ENCODE measurements around the gene KHSRP. TPM values are rescaled to one million over a fixed set of nuclear protein-coding genes. Genes with fewer than 3 reads are reported as not detected.
"Not testable (repeated sequence)": the region's sequence is repeated elsewhere in the genome, so short reads cannot be mapped to it uniquely, and the experiment has no call there.

The KHSRP gene
- total RNA-seq, 2 donors from 2014 or later = 134 to 147 TPM

DNA sequence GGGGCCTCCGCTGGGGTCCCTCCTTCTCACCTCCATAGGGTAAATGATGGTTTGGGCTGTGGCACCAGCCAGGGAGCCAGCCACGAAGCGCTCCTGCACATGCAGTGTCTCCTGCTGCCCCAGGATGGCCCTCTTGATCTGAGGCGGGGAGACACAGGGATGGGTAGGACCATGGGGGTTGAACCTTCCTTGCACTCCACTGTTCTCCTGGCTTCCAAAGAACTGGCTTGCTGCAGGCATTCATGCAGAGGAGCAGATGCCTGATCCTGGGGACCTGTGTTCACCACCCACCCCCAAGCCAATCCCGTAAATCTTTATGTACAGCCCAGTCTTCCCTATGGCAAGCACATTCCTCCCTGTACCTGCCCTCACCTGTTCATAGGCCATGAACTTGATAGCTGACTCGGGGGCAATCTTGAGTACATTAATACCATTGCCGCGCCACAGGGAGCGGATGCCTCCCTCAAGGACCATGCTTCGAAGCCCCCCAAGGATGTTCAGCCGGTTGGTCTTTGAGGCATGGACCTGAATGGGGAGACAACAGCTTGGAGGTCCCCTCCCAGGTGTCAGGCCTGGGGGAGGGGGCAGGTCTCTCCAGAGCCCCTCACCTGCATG is 29.4 kb upstream of the KHSRP start:
- no peak for DNase-seq (ENCODE audit: low spot score)
- intact Hi-C loops (cut with DNase I) = no loop called here

DNA sequence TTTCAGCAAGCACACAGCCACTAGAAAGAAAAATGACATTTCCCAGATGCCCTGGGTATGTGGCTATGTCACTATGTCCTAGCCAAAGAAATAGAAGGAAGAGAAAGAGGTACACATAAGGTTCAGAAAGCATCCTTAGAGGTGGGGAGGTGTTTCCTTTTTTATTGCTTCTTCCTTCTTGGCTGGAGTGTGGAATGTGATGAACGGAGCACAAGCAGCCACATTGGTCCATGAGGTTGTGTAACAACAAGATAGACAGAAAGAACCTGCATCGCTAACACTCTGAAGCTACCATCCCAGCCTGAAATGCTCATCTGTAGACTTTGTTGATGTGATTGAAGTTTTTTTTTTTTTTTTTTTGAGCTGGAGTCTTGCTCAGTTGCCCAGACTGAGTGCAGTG is 28.3 kb upstream of the KHSRP start:
- intact Hi-C loops (cut with DNase I) = no loop called here
- DNase-seq (ENCODE audit: low spot score) = no peak

DNA sequence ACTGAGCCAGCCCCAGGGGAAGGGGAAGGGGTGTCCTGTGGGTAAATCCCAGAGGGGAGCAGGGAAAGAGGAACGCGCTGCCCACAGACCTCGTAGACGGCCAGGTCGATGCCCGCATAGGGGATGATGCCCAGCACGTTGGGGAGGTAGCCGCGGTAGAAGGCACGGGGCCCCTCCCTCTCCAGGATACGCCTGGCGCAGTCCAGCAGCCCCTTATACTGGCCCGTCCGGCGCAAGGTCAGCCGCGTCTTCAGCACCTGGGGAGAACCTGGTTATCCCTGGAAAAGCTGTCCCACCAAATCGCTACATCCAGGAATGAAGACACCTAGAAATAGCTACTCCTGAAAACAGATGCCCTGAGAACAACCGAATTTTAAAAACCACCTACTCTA is 27.6 kb upstream of the KHSRP start:
- intact Hi-C loops (cut with DNase I) = no loop called here

DNA sequence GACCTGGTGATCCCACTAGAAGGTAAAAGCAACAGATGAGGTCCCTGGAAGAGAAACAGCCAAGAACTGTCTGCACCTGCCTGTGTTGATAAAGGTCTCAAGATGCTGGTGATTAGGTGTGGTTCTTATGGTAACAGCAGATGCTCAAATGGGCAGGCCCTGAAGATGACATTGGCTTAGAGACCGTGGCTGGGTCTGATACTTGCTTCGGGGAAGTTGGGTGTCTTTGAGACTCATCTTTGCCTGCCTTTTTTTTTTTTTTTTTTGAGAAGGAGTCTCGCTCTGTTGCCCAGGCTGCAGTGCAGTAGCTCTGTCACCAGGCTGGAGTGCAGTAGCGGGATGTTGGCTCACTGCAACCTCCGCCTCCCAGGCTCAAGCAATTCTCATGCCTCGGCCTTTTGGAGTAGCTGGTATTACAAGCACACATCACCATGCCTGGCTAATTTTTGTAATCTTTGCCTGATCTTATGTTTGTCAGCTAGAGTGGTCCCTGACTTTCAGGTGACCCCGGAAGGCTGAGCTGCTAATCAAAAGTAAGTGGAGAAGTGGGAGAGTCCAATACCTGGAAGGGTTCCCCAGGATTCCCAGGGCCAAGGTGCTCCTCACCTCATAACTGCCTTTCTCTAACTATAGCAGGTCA is 27.1 kb upstream of the KHSRP start:
- DNase-seq (ENCODE audit: low spot score) = no peak
- intact Hi-C loops (cut with DNase I) = no loop called here

More for the DNA sequence above, 27.6 kb upstream of the KHSRP start:
- no peak for DNase-seq (ENCODE audit: low spot score)

DNA sequence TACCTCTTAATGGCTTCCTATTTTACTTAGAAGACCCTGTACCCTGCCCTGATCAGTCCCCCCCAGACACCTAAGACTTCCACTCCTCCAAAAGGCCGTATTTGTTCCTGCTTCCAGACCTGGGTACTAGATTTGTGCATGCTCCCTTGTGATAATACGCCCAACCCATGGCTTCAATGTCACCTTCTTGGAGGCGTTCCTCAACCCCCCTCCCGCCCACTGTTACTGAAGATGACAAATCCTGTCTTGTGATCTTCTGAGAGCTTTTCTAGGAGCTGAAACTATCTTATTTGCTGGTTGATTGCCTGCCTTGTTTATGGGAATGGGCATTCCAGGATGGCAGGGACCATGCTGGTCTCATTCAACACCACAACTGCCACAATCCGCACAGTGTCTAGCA is 25.6 kb upstream of the KHSRP start:
- intact Hi-C loops (cut with DNase I) = no loop called here

DNA sequence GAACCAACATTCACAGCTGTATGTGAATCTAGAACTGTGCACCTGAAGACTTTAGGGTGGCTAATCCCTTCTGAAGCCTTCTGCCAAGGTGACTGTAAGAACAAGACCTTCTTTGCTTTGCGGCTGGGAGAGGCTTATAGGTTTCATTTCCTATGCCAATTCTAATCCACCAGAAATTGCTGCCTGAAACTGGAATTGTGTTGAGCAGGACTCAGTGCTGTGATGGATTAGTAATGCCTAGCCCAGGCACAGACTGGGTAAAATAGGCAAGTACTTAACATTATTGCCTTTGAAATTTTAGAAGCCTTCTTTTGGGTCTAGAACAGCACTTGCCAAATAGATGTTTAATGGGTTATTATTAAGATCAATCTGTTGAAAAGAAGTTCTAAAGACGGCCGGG is 23.4 kb upstream of the KHSRP start:
- intact Hi-C loops (cut with DNase I) = no loop called here

More for the DNA sequence above, 25.6 kb upstream of the KHSRP start:
- no peak for DNase-seq (ENCODE audit: low spot score)

DNA sequence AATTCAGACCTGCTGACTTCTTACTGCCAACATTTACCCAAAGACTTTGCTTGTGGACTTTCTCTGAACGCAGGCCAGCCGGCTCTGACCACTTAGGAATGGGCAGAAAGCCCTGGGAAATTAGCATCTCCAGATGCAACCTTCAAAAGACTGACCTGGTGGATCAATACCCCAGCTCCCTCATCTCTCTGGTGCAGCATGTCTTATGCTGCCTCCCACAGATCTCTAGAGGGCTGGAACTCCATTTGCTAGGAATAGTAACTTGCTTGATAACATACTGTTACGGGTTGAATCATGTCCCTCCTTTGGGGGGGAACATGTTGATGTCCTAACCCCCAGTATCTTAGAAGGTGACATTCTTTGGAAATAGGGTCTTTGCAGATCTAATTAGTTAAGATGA is 21.8 kb upstream of the KHSRP start:
- DNase-seq (ENCODE audit: low spot score) = no peak
- intact Hi-C loops (cut with DNase I) = no loop called here

More for the DNA sequence above, 23.4 kb upstream of the KHSRP start:
- DNase-seq (ENCODE audit: low spot score) = no peak

DNA sequence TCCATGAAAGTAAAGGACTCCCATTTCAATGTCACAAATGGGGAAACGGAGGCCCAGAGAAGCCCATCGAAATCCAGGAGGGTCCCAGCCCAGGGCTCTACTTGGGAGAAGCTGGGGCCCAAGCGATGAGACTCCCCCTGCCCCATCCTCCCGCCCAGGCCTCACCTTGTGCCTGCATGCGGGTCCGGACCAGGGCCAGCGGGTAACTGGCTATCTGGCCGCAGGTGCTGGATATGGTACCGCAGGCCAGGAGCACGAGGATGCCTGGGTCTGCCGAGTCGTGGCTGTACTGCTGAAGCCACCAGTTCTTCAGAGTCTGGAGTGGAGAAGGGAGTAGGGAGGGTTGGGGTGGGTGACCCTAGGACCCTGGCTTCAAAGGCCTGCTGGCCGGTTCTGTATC is 19.4 kb upstream of the KHSRP start:
- intact Hi-C loops (cut with DNase I) = no loop called here
- no peak for DNase-seq (ENCODE audit: low spot score)

DNA sequence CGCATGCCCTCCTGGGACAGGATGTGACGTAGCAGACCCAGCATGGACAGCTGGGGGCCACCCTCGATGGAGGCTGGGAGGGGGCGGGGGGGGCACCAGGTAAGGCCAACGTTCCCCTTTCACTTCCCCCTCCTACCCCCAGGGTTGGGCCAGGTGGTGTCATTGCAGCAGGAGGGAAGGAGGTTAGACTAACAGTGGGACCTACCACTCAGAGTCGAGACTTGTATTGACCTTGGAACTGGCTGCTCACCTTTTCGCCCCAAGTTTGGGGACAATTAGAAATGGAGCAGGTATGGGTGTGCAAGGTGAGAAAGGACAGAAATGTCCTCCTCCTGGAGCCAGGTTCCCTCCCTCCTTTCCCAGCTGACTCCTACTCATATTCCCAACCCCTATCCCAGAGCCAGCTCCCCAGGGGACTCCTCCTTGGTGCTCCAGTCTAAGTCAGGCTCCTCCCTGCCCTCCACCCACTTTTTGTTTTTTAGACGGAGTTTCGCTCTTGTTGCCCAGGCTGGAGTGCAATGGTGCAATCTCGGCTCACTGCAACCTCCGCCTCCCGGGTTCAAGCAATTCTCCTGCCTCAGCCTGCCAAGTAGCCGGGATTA is 17.6 kb upstream of the KHSRP start:
- DNase-seq (ENCODE audit: low spot score) = no peak
- intact Hi-C loops (cut with DNase I) = no loop called here

DNA sequence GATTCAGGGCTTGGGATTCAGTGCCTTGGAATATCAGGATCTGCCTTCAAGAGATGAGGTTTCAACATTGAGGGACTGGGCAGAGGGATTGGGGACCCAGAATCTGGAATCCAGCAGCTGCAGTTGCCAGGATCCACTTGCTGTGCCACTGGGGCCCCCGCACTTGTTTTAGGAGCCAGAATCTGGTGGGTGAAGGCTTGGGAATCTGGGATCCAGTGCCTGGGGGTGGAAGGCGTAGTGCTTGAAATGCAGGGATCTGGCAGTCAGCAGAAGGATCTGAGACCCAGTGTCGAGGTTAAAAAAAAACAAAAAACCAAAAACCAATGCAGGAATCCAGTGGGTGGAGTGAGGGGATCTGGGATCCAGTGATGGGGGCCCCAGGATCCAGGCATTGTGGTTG is 16.3 kb upstream of the KHSRP start:
- no peak for DNase-seq (ENCODE audit: low spot score)
- intact Hi-C loops (cut with DNase I) = no loop called here

DNA sequence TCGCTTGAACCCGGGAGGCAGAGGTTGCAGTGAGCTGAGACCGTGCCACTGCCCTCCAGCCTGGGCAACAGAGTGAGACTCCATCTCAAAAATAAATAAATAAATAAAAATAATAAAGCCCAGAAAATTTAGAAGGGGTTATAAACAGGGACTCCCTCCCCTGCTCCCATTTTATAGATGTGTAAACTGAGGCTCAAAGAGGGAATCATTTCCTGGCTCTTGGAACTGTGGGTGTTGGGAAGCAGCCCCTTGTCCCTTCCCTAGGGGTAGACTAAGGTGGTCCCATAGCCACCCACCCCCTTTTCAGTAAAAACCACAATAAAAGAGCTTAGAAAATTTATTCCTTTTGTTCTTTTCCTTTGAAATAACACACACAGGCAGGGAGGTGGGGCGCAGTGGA is 15.1 kb upstream of the KHSRP start:
- no peak for DNase-seq (ENCODE audit: low spot score)
- intact Hi-C loops (cut with DNase I) = no loop called here

DNA sequence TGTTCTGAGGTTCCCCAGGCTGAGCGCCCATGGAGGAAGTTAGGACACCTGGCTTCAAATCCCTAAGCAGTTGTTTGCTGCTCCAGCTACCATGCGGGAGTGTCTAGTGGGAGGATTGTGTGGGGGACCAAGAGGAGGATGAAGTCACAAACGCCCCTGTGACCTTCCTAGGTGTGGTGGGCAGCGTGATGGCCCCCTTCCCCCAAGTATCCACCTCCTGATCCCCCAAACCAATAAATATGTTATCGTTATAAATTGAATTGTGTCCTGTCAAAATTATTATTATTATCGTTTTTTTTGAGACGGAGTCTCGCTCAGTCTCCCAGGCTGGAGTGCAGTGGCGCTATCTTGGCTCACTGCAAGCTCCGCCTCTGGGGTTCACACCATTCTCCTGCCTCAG is 9.1 kb upstream of the KHSRP start, which contains the start of gene SLC25A41:
TSS of gene SLC25A41 (minus strand) at position 101 of the 400 bp plus-strand sequence. CDS start at position 31, 70 bp downstream.
- intact Hi-C loops (cut with DNase I) = no loop called here
- no peak for DNase-seq (ENCODE audit: low spot score)

DNA sequence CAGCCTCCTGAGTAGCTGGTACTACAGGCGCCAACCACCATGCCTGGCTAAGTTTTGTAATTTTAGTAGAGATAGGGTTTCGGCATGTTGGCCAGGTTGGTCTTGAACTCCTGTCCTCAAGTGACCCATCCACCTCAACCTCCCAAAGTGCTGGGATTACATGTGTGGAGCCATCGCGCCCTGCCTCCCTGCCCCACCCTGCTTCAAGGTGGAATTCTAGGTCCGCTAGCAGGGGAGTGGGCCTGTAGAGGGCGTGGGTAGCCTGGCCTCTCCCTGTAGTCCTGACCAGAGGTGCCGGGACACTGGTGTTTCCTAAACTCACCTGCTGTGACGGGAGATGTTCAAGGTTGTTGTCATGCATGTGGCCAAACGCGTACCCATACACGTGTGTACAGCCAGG is 8.6 kb upstream of the KHSRP start:
- DNase-seq (ENCODE audit: low spot score) = no peak
- intact Hi-C loops (cut with DNase I) = no loop called here

DNA sequence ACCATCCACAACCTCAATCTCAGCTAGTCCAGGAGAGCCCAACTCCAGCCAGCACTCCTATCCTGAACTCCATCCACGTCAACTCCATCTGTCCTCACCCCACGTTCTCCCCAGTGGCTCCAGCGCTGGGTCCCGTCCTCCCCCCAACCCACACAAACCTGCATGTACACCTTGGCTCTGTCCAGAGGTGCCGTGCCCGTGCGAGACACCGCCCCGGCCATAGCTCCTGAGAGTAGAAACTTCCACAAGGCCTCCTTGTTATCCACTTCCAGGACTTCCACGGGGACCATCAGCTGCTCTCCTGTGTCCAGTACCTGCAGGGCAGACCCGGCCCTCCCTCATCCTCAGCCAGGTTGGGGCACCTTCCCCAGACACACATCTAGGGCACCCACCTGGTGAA is 7.3 kb upstream of the KHSRP start:
- intact Hi-C loops (cut with DNase I) = no loop called here
- no peak for DNase-seq (ENCODE audit: low spot score)

DNA sequence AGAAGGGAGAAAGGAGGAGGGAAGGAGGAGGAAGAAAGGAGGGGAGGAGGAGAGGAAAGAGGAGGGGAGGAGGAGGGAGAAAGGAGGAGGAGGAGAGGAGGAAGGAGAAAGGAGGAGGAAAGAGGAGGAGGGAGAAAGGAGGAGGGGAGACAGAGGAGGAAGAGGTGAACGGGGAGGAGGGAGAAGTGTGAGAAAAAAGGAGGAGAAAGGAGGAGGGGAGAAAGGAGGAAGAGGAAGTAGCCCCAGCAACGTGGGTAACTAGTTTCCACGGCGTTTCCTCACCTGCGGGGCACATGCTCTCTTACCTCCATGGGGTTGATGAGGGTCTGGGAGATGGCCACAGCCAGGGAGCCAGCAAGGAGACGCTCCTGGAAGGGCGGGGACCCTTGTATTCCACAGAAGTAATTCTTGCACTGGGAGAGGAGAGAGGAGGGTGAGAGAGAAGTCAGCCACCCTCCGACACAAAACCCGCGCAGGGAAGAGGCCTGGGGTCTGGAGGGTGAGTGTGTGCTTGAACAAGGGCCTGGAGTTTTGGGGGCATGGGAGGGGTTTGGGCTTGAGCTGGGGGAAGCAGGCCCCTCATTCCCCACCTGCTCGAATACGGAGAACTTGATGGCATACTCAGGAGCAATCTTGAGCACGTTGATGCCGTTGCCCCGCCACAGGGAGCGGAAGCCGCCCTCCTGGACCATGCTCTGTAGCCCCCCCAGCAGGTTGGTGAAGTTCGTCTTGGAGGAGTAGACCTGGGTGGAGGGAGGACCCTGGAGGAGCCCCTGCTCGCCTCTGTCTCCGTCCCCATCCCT is 5.0 kb upstream of the KHSRP start:
- no peak for DNase-seq (ENCODE audit: low spot score)
- intact Hi-C loops (cut with DNase I) = no loop called here

DNA sequence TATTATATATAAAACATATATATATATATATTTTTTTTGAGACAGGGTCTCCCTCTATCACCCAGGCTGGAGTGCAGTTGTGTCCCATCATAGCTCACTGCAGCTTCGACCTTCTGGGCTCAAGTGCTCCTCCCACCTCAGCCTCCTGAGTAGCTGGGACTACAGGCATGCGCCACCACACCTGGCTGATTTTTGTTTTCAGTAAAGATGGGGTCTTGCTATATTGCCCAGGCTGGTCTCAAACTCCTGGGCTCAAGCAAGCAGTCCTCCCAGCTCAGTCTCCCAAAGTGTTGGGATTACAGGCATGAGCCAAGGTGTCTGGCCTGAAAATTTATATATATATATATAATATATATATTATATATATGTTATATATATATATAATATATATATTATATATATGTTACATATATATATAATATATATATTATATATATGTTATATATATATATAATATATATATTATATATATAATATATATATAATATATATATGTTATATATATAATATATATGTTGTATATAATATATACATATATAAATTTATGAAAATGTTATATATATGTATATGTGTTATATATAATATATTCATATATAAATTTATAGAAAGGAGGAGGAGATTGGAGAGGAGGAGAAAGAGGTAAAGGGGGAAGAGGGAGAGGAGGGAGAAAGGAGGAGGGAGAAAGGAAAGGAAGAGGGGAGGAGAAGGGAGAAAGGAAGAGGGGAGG is 4.2 kb upstream of the KHSRP start:
- DNase-seq (ENCODE audit: low spot score); intact Hi-C loops (cut with DNase I): not testable (repeated sequence)

DNA sequence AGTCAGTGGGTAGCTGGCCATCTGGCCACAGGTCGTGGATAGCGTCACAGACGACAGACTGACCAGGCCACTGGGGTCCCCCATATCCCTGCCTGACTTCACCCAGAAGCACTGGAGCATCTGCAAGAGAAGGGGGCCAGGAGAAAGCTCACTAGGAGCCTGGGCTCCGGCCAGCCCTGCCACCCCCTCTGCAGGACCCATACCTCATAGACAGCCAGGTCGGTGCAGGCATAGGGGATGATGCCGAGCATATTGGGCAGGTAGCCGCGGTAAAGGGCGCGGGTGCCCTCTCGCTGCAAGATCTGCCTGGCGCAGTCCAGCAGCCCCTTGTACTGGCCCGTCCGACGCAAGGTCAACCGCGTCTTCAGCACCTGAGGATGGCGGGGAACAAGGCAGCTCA is 2.5 kb upstream of the KHSRP start:
- intact Hi-C loops (cut with DNase I) = no loop called here
- DNase-seq (ENCODE audit: low spot score) = peak; percentile 77

DNA sequence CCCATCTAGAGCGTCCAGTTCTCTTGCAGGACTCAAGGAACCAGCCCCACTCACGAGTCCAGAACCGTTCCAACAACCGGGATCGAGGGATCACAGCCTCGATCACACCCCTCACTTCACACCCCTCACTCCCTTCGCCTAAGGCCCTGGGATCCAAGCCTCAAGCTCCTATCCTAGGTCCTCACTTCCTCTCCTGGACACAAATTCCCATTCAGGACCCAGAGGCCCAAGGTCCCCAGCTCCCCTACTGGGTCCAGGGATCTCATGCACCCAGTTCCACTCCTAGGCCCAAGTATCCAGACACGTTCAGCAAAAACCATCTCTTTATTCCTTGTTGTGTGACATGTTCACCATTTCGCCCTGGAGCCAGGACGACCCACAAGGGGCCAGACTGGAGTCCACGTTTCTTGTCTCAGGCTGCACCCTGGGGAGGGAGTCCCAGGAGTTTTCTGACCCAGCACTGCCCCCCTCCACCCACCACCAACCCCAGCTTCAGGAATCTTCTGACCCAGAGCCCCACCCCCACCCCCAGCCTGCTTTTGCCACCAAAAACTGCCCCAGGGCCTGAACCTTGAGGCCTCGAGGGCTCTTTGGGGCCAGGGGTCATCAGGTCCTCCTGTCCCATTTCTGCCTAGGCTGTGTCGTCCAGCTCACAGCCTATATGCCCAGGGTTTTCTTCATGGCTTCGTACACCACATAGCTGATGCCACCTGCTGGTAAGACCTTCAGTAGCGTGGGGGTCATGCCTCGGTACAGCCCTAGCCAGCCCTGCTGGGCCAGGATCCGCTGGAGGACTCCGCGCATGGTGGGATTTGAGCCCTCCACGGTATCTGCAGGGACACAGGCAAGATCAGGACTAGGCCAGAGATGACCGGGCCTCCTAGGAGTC is 1.4 kb upstream of the KHSRP start:
- intact Hi-C loops (cut with DNase I) = no loop called here

More for the DNA sequence above, 1.4 kb upstream of the KHSRP start:
- no peak for DNase-seq (ENCODE audit: low spot score)
